ENCODE data around the gene RGPD4.

RGPD4 gene

GRCh38 chr2:107931412-107931811, 104.7 kb downstream of the RGPD4 start:
- no peak for DNase-seq

GRCh38 chr2:107932488-107932887, 105.8 kb downstream of the RGPD4 start:
- no peak for DNase-seq

- no peak for DNase-seq
These were observed 106.3 kb downstream of the RGPD4 start for GRCh38 chr2:107932979-107933378.

- DNase-seq = no peak
These were observed 110.0 kb downstream of the RGPD4 start for GRCh38 chr2:107936433-107937359.
